ELF-1 (cell line): ENCODE results near the gene SULT2B1.
A peak's percentile ranks its signal among the peaks of the same experiment; 100 is the strongest.
"Not testable (repeated sequence)": the region's sequence is repeated elsewhere in the genome, so short reads cannot be mapped to it uniquely, and the experiment has no call there.

Experiments used
- DNase-seq: peaks from one replicate; pipeline ENCODE4 v3.0.0-alpha.2; 2016; ENCODE audit warnings: low read depth, low spot score

The SULT2B1 gene

GRCh38 chr19:48618916-48619691 is 67.1 kb downstream of the SULT2B1 start, which contains the start of the genes RPL18 and SPHK2:
TSS of gene RPL18 (minus strand) at chr19:48619178. CDS start at chr19:48619143, 35 bp downstream.
TSS of gene SPHK2 (plus strand) at chr19:48619506. CDS start at chr19:48620515, 1,009 bp downstream.
- peak; percentile 99 for DNase-seq

- no peak for DNase-seq
Measured at GRCh38 chr19:48619692-48620585, 68.0 kb downstream of the SULT2B1 start.

- no peak for DNase-seq
Measured at GRCh38 chr19:48623556-48624066, 71.6 kb downstream of the SULT2B1 start.

GRCh38 chr19:48624067-48624594 is 72.2 kb downstream of the SULT2B1 start:
- peak; percentile 99 for DNase-seq

- DNase-seq = no peak
Measured at GRCh38 chr19:48624791-48625723, 73.1 kb downstream of the SULT2B1 start.

- DNase-seq = no peak
Measured at GRCh38 chr19:48625891-48626327, 73.9 kb downstream of the SULT2B1 start.

- no peak for DNase-seq
Measured at GRCh38 chr19:48627201-48627864, 75.4 kb downstream of the SULT2B1 start.

- DNase-seq = no peak
Measured at GRCh38 chr19:48627865-48628314, 75.9 kb downstream of the SULT2B1 start.

GRCh38 chr19:48628486-48629296 is 76.7 kb downstream of the SULT2B1 start:
- DNase-seq = no peak

GRCh38 chr19:48629297-48629598 is 77.3 kb downstream of the SULT2B1 start:
- DNase-seq = no peak

- DNase-seq = peak; percentile 98
Measured at GRCh38 chr19:48629599-48630295, 77.8 kb downstream of the SULT2B1 start.

GRCh38 chr19:48630296-48631063 is 78.5 kb downstream of the SULT2B1 start:
- peak; percentile 88 for DNase-seq

- no peak for DNase-seq
Measured at GRCh38 chr19:48631225-48631624, 79.3 kb downstream of the SULT2B1 start.

GRCh38 chr19:48632286-48632685 is 80.3 kb downstream of the SULT2B1 start:
- not testable (repeated sequence) for DNase-seq

GRCh38 chr19:48632692-48633147 is 80.7 kb downstream of the SULT2B1 start:
- DNase-seq = peak; percentile 39

GRCh38 chr19:48633148-48634035 is 81.4 kb downstream of the SULT2B1 start:
- DNase-seq = peak; percentile 73

- DNase-seq = no peak
Measured at GRCh38 chr19:48634036-48634342, 82.0 kb downstream of the SULT2B1 start.
